Endometrial microvascular endothelial cells (primary cell): ENCODE data around the gene AOC2. TPM values are rescaled to one million over a fixed set of nuclear protein-coding genes. Genes with fewer than 3 reads are reported as not detected.
"Not testable (repeated sequence)": the region's sequence is repeated elsewhere in the genome, so short reads cannot be mapped to it uniquely, and the experiment has no call there.

Experiments used
- in situ Hi-C: cut with HindIII; loops from 2 replicates; pipeline ENCODE4 v1.10.0; 2017; ENCODE audit warnings: low sequenced_read_pairs, low pct_unique_long_range_greater_than_20kb; ENCODE audit errors: inconsistent ontology term
- total RNA-seq: library from RNA; depleted of rRNA; stranded (reverse); fragments of >200 nt; gene quantifications from one replicate; pipeline ENCODE4 v1.2.3, GENCODE V29; 2015; ENCODE audit errors: inconsistent ontology term

The AOC2 gene
- total RNA-seq, 1 donor from 2014 or later = 0.09 TPM

DNA sequence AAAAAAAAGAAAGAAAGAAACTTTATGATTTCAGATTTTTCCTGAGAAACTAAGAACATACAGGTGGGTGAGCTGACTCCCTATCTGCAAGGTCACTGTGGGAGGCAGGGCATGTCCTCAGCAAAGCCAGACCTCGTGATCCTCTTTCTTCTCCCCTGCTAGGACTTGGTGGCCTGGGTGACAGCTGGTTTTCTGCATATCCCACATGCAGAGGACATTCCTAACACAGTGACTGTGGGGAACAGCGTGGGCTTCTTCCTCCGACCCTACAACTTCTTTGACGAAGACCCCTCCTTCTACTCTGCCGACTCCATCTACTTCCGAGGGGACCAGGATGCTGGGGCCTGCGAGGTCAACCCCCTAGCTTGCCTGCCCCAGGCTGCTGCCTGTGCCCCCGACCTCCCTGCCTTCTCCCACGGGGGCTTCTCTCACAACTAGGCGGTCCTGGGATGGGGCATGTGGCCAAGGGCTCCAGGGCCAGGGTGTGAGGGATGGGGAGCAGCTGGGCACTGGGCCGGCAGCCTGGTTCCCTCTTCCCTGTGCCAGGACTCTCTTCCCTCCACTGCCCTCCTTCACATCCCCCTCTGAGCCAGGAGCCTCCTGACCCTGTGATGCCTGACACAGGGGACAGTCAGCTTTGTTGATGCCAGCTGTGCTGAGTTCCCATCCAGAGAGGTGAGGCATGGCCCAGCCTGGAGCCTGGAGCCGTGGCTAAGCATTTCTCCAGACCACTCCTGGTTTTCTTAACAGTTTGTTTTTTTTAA lies 29.7 kb downstream of the AOC2 start:
- in situ Hi-C loops = not testable (repeated sequence)

DNA sequence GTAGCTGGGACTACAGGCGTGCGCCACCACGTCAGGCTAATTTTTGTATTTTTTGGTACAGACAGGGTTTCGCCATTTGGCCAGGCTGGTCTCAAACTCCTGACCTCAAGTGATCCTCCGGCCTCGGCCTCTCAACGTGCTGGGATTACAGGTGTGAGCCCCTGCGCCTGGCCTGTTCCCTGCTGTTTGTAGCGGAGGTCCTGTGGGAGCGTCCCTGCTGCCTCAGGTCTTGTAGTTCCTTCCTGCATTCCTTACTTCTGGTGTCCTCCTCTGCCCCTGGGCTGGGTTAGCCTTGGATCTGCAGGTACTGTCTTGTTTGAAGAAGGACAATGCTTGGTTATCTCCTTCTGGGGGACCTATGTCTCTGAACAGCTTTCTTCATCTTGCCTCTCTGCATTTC lies 32.7 kb downstream of the AOC2 start:
- in situ Hi-C loops = no loop called here

DNA sequence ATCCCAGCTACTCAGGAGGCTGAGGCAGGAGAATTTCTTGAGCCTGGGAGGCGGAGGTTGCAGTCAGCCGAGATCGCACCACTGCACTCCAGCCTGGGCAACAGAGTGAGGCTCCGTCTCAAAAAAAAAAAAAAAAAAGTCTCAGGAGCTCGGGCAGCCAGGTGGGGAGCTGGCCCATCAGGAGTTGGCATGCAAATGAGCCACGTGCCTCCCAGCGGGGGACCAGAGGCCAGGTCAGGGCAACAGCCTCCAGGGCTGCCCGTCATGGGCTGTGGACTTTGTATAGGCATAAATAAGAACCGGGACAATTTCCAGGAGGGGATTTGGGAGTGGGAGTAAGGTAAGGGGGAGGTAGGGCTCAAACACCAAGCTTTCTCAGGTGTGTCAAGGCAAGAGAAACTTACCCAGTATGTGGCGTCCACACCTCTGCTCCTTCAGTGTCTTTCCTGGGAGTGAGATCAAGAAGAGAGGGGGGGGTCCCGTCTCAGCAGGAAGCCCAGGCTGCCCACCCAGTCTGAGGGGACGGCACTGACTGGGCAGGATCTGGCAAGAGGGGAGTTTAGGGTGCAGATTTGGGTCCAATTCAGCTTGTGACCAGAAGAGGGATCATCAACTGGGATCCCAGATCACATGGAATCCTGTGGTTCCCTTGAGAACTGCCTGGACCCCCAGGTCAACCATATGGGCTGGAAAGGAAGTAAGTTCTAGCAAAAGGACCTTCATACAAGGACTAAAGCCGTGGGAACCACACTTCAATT lies 33.9 kb downstream of the AOC2 start:
- in situ Hi-C loops = no loop called here

DNA sequence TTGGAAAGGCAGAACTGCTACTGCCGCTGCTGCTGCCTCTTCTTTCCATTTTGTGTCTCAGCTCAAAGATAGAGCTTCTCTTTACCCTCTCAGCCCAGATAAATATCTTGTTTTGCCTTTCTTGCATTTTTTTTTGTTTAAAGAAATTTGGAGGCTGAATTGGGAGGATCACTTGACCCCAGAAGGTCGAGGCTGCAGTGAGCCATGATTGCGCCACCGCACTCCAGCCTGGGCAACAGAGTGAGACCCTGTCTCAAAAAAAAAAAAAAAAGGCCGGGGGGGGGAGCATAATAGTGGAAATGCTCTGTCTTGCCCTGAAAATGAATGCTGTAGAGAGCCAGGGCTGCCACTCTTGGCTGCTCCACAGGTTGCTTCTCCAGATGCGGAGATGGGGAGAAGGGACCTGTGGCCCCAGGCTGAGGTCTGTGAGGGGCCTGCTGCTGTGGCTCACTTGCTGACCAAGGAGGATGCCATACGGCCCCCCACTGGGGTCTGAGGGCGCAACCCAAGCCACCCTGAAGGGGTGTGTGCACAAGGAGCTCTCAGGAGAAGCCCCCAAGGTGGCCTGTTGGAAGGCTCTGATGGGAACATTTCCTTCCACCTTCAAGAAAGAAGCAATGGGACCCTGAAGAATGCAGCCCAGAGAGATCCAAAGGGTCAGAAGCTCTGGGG lies 34.7 kb downstream of the AOC2 start:
- in situ Hi-C loops = no loop called here

DNA sequence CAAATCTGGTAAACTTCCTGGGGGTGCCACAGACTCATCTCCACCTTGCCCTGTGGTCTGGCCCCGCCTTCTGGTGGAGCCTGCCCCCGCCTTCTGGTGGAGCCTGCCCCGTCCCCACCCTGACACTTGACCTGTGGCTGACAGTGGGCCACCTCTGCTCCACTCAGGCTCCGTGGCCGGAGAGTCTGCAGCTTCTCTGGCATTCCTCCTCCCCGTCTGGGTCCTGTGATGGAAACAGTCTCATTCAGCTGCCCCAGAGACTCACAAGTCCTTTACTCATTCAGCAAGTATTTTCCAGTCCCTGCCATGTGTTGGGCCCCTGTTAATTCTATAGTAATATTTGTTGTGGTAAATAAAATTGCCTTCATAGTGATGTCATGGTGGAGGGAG lies 35.2 kb downstream of the AOC2 start:
- in situ Hi-C loops = no loop called here

DNA sequence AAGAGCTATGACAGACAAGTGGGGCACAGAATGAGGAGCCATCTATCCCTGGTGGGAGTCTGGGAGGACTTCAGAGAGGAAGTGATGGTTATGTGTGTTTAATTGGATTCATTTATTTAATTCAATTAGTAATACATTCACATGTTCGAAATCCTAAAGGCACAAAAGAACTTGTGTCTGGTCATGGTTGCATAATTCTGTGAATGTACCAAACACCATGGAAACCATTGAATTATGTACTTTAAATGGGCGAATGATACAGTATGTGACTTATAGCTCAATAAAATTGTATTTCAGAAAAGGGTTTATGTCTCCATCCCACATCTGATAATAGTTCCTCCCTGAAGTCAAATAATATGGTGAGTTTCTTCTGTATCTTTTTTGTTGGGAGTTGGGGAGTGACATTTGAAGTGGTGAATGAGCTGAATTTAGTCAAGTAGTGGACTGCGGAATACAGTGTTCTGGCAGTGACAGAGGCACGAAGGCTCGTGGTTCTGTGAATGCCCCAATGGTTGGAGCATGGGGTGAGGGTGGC lies 36.5 kb downstream of the AOC2 start:
- in situ Hi-C loops = no loop called here

DNA sequence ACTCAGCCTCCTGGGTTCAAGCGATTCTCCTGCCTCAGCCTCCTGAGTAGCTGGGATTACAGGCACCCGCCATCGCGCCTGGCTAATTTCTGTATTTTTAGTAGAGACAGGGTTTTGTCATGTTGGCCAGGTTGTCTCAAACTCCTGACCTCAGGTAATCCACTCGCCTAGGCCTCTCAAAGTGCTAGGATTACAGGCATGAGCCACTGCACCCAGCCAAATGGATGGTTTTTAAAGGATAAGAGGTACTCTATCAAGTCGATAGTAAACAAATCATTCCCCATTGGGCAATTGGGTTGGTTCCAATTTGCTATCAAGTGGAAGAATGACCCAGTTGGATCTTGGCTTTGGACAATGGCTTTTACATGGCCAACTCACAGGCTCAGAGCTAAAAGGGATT lies 37.3 kb downstream of the AOC2 start:
- in situ Hi-C loops = not testable (repeated sequence)

DNA sequence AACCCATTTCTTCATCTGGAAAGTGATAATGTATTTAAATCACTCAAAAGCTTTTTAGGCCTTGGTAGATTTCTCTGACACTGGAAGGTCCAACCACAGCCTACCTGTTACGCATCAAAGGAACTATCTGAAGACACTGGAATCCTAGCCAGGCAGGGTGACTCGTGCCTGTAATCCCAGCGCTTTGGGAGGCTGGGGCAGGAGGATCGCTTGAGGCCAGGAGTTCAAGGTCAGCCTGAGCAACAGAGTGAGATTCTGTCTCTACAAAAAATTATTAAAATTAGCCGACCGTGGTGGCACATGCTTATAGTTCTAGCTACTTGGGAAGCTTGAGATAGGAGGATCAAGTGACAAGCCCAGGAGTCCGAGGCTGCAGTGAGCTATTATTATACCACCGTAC lies 37.8 kb downstream of the AOC2 start:
- in situ Hi-C loops = no loop called here

DNA sequence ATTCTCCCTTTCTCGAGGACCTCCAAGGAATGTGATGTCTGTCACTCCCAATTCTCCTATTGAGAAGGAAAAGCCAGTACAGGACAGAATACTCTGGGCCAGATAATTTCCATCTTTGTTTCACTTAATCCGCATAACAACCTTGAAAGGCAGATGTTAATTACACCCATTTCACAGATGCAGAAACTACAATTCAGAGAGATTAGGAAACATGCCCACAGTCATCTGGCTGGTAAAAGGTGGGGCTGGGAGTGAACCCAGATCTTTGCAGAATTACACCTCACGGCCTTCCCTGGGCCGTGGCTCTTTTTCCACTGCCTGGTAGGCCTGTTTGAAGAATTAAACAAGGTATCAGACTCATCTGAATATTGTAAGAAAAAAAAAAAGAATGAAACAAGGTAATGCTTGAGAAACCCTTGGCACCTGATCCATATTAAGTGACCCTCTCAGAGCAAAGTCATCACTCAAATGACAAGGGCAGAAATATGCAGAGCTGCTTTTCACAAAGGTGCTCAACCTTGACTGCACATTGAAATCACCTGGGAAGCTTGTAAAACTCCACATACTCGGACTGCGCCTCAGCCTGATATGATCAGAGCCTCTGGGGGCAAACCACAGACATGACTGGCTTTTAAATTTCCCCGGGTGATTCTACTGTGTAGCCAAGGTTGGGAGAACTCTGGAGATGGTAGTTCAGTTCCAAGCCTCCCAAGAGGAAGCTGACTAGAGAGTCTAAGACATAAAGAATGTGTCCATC lies 39.6 kb downstream of the AOC2 start:
- in situ Hi-C loops = no loop called here

DNA sequence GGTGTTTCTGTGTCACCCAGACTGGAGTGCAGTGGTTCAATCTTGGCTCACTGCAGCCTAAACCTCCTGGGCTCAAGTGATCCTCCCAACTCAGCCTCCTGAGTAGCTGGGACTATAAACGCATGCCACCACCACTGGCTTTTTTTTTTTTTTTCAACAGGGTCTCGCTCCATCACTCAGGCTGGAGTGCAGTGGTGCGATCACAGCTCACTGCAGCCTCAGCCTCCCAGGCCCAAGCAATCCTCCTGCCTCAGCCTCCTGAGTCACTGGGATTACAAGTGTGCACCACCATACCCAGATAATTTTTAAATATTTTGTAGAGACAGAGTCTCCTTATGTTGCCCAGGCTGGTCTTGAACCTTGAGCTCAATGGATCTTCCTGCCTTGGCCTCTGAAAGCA lies 41.4 kb downstream of the AOC2 start:
- in situ Hi-C loops = not testable (repeated sequence)

DNA sequence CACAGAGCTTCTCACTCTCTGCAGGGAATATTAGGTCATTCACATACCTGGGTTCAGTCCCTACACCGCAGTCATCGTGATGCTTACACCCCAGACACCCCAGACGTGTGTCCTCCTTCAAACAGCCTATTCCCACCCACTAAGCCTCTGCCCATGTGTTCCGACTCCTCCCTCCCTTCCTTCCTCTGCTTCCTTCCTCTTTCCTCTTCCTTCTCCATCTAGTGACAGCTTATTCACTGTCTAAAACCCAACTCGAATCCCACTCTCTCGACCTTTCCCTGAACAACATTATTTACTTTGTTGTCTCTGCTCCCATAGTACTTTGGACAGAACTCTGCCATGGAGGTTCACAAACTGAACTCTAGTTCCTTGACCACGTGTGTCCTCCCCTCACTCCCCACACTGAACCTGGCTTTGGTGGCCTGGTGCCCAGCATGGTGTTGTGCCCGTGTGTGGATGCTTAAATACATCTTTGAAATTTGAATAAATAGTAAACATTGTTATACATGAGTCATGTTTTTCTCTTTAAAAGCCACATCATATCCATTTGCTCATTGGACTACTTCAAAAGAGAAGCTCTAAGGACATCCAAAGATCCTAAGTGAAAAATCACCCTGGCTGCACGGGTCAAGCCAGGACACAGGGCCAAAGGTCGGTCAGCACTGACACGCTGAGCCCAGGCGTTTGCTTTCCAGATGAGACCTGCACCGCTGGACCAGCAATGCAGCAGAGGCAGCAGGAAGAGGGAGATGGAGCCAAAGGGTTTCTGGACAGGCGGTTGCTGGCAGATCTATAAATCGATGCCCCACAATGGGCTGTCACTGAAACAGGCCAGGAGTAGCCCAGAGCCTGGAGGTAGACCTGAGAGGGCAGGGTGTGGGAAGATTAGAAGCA lies 42.1 kb downstream of the AOC2 start:
- in situ Hi-C loops = no loop called here

DNA sequence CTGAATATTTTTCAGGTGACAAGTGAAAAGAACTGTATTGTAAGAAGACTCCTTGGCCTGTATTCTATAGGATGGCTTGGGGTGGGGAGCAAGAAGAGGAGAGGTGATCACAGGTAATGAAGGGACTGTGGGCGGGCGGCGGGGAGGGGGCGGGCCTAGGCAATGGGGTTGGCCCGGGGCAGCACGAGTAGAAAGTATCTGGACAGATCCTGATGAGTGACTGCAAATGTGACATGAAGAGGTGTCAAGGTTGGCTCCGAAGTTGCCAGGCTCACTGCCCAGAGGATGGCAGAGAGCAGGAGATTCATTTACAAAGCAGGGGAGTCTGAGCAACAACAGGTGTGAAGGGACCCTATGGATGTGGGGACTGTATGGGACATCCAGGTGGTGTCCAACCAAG lies 45.4 kb downstream of the AOC2 start:
- in situ Hi-C loops = no loop called here

DNA sequence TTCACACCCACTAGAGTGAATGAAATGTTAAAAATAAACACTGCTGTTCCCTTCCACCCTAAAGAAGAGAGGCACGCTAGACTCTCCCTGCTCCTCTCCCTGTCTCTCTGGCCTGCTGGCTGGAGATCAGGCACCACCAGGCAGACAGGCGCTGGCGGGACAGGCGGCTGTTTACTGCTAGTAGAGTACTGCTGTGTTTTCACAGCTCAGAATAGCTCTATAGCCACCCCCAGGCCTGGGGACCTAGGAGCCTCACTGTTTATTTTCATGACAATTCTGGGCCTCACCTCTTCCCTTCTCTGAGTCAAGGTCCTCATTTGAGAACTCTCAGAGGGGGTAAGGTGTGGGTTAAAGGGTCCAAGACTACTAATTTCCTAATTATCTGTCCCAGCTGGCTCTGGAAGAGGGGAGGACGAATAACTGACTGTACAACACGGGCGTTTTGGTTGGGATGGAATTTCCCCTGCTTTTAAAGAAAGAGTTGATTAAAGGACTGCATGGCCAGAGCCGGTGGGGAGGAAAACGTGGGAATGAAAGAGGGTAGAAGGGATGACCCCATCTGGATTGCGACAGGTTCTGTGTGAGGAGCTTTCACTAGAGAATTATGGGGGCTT lies 47.3 kb downstream of the AOC2 start:
- in situ Hi-C loops = no loop called here

DNA sequence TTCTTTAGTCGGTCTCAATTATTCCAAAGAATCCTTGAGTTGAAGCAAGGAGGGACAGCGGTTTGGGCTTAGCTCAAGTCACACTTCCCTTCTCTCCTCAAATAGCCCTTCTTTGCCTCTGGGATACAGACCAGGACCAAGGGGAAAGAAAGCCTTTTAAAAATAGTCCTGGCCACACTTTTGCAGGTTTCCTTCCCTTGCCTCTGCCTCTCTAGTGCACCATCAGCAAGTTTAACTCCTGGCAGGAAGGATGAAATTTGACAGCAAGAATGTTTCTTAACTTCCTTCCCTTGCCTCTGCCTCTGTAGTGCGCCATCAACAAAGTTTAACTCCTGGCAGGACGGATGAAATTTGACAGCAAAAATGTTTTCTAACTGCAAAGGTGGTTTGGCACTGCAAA lies 49.0 kb downstream of the AOC2 start:
- in situ Hi-C loops = no loop called here

DNA sequence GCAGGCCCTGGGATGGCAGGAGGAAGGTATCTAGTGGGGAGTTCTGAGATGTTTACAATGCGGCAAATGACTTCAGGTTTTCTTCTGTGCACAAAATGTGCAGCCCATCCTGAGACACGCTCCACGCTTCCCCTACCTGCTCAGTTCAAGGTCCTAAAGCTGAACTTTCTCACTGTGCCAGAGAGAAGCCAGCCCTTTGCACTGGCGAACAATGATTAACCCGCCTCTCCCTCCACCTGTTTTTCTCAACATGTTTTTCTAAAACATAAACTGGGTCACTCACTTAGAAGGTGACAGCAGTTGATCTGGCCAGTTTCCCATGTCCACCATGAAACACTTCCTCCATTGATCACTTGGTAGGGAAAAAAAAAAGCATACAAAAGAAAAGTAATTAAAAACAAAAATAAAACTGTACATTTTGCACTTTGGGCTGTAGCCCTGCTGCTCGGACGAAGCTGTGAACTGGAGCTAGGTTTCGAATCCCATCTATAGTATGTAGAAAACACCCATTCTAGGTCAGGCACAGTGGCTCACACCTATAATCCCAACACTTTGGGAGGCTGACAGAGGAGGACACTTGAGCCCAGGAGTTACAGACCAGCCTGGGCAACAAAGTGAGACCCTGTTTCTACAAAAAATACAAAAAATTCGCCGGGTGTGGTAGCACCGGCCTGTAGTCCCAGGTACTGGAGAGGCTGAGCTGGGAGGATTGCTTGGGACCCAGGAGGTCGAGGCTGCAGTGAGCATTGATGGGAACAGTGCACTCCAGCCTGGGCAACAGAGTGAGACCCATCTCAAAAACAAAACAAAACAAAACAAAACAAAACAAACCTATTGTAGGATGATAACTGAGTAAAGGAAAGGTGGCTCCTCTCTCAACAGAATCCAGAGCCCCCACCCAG lies 50.2 kb downstream of the AOC2 start:
- in situ Hi-C loops = no loop called here

DNA sequence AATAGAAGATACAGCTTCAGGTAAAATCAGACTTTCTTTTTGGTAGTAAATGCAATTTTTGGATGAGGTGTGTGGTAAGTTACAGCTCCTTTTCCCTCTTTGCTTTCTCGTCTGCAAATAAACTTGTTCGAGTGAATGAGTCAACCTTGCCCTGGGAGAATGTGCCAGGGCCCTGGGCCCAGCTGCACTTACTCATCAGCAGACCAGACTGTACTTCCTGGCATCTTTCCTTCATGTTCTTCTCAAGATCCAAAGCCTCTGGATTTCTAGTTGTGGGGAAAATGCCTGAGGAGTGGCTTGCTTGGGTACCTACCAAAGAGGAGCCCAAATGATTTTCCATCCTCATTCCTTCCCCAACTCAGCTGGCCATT lies 50.8 kb downstream of the AOC2 start:
- in situ Hi-C loops = no loop called here
